Thoracic aorta (tissue), 2 donors: ENCODE data around the gene PCDH10. TPM values are rescaled to one million over a fixed set of nuclear protein-coding genes. Genes with fewer than 3 reads are reported as not detected.

Experiments
- ATAC-seq: fragments of 150-250 bp; one replicate; pipeline ENCODE4 v1.8.0; 2017; ENCODE audit warnings: low read depth; ENCODE audit not compliant: insufficient number of reproducible peaks, low FRiP score
- DNase-seq: peaks from one replicate; pipeline ENCODE4 v3.0.0-alpha.2; 2020; ENCODE audit warnings: low spot score
- H3K27ac ChIP-seq, 2 donors: fragments of 200-600 bp; sonication (generic); 1 replicate in 1 of 2; 2 replicates in 1 of 2; pipeline ENCODE4 v1.5.1; 2016; ENCODE audit warnings: mild to moderate bottlenecking in 2 of 2, moderate library complexity in 2 of 2
- H3K27me3 ChIP-seq: fragments of 200-600 bp; sonication (generic); replicated peaks from 2 replicates; pipeline ENCODE4 v1.6.0; 2016; ENCODE audit warnings: mild to moderate bottlenecking; ENCODE audit not compliant: insufficient read depth
- H3K36me3 ChIP-seq: fragments of 200-600 bp; sonication (generic); one replicate; pipeline ENCODE4 v1.5.1; 2016
- H3K4me1 ChIP-seq, 2 donors: fragments of 200-600 bp; sonication (generic); 1 replicate in 1 of 2; 2 replicates in 1 of 2; pipeline versions ENCODE4 v1.5.1 to v1.6.0; 2016; ENCODE audit warnings: low read depth in 2 of 2, mild to moderate bottlenecking in 1 of 2; ENCODE audit not compliant: control insufficient read depth in 1 of 2
- H3K4me3 ChIP-seq: fragments of 200-600 bp; sonication (generic); 2 replicates; pipeline ENCODE4 v1.5.1; 2016; ENCODE audit warnings: mild to moderate bottlenecking
- H3K9me3 ChIP-seq: fragments of 200-600 bp; sonication (generic); 2 replicates; pipeline ENCODE4 v1.5.1; 2016
- CTCF ChIP-seq: fragments of 200-600 bp; sonication (generic); IDR thresholded peaks from one replicate; pipeline ENCODE4 v1.5.1; 2019; ENCODE audit warnings: antibody characterized with exemption
- total RNA-seq, 2 donors: library from RNA; depleted of rRNA; stranded (reverse); fragments of >200 nt; gene quantifications; one replicate each; pipeline versions ENCODE4 v1.1.0 to v1.2.3, GENCODE V29; 2016

Gene PCDH10
- total RNA-seq, 2 donors from 2014 or later, result 51.4 to 70.8 TPM

- Histone ChIP-seq H3K4me3 (peak overlapping the region; percentile 80), H3K27ac (peak overlapping the region; percentile 80 to 86), H3K27me3 (no peaks in the 10 kb centered on the region), H3K4me1 (peaks cover 0 to 12% of the 10 kb centered on the region in 2 donors), H3K9me3 (no peaks in the 10 kb centered on the region), H3K36me3 (no peaks in the 10 kb centered on the region)
- DNase-seq (no peak), ATAC-seq (no peak)
- no peak for TF ChIP-seq CTCF
Observed at GRCh38 chr4:133151341-133151690, 2.2 kb downstream of the PCDH10 start.

- Histone ChIP-seq H3K4me3 (peak overlapping the region; percentile 80), H3K27me3 (no peaks in the 10 kb centered on the region), H3K9me3 (no peaks in the 10 kb centered on the region), H3K27ac (peak overlapping the region; percentile 80 to 86), H3K36me3 (no peaks in the 10 kb centered on the region), H3K4me1 (peaks cover 0 to 15% of the 10 kb centered on the region in 2 donors)
- peak; percentile 43 for TF ChIP-seq CTCF
- no peak for DNase-seq
- no peak for ATAC-seq
Observed at GRCh38 chr4:133151691-133152329, 2.7 kb downstream of the PCDH10 start.

GRCh38 chr4:133152330-133152821 is 3.3 kb downstream of the PCDH10 start:
- H3K4me3 ChIP-seq, result peak overlapping the region; percentile 80
- ATAC-seq (no peak), DNase-seq (no peak)
- no peaks in the 10 kb centered on the region for H3K9me3 ChIP-seq
- H3K36me3 ChIP-seq, result no peaks in the 10 kb centered on the region
- H3K4me1 ChIP-seq, result peaks cover 0 to 18% of the 10 kb centered on the region in 2 donors
- no peaks in the 10 kb centered on the region for H3K27me3 ChIP-seq
- no peak for TF ChIP-seq CTCF
- peak overlapping the region; percentile 80 to 86 for H3K27ac ChIP-seq

- Histone ChIP-seq H3K9me3 (no peaks in the 10 kb centered on the region), H3K4me3 (peak overlapping the region; percentile 80), H3K36me3 (no peaks in the 10 kb centered on the region), H3K27me3 (no peaks in the 10 kb centered on the region), H3K27ac (peak overlapping the region; percentile 80 to 86), H3K4me1 (peaks cover 0 to 18% of the 10 kb centered on the region in 2 donors)
- DNase-seq (no peak), ATAC-seq (no peak)
- no peak for TF ChIP-seq CTCF
Observed at GRCh38 chr4:133152831-133153481, 3.9 kb downstream of the PCDH10 start.

- no peak for DNase-seq
- ATAC-seq, result no peak
- Histone ChIP-seq H3K36me3 (no peaks in the 10 kb centered on the region), H3K27me3 (no peaks in the 10 kb centered on the region), H3K4me3 (peak overlapping the region; percentile 47), H3K4me1 (peaks cover 0 to 18% of the 10 kb centered on the region in 2 donors), H3K9me3 (no peaks in the 10 kb centered on the region), H3K27ac (no peak overlapping the region)
- TF ChIP-seq CTCF, result peak; percentile 61
Observed at GRCh38 chr4:133154725-133155124, 5.6 kb downstream of the PCDH10 start.
